ENCODE measurements around the gene LCAT. TPM values are rescaled to one million over a fixed set of nuclear protein-coding genes. Genes with fewer than 3 reads are reported as not detected.
A peak's percentile ranks its signal among the peaks of the same experiment; 100 is the strongest.

LCAT gene
- total and polyA plus RNA-seq, 9 of the 15 experiments (the other 6 are each of a cell fraction or from before 2014, with no cell fraction given): 0.46 to 21.0 (median 5.0) TPM

DNA sequence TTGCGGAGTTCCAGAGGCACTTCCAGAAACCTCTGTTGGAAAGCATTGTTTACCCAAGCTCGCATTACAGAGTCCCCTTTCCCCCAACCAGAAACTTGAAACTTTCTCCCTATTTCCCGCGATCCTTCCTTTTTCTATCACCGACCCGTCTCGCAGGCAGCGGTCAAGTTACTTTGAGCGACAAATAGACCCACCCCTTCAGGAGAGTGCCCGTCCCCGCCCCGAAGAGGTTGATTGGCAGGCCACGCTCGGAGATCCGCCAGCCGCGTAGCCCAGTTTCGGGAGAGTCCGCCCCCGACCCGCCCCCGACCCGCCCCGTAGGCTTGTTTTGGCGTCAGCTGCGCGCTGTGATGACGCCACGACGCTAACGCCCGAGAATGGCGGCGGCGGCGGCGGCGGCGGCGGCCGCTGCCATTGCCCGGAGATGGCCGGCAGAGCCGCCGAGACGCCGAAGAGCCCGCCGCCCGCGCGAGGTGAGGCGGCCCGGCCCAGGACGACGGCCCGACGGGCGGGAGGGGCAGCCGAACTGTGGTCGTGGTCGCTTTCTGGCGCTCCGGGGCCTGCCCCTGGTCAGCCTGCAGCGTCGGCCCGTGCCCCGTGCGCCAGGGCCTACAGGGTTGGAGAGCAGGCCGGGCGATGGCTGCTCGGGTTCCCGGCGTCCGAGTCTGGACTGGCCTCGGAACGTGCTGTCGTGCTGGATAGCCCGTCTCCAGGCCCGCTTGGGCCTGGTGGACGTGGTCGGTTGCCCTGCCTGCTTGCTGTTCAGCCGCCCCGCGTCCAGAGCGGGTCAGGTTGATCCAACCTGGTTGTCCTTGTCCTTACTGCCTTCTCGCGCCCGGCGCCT is 50.8 kb downstream of the LCAT start, which contains the start of gene PSKH1 (continued):
- TF ChIP-seq, protein P1, sequence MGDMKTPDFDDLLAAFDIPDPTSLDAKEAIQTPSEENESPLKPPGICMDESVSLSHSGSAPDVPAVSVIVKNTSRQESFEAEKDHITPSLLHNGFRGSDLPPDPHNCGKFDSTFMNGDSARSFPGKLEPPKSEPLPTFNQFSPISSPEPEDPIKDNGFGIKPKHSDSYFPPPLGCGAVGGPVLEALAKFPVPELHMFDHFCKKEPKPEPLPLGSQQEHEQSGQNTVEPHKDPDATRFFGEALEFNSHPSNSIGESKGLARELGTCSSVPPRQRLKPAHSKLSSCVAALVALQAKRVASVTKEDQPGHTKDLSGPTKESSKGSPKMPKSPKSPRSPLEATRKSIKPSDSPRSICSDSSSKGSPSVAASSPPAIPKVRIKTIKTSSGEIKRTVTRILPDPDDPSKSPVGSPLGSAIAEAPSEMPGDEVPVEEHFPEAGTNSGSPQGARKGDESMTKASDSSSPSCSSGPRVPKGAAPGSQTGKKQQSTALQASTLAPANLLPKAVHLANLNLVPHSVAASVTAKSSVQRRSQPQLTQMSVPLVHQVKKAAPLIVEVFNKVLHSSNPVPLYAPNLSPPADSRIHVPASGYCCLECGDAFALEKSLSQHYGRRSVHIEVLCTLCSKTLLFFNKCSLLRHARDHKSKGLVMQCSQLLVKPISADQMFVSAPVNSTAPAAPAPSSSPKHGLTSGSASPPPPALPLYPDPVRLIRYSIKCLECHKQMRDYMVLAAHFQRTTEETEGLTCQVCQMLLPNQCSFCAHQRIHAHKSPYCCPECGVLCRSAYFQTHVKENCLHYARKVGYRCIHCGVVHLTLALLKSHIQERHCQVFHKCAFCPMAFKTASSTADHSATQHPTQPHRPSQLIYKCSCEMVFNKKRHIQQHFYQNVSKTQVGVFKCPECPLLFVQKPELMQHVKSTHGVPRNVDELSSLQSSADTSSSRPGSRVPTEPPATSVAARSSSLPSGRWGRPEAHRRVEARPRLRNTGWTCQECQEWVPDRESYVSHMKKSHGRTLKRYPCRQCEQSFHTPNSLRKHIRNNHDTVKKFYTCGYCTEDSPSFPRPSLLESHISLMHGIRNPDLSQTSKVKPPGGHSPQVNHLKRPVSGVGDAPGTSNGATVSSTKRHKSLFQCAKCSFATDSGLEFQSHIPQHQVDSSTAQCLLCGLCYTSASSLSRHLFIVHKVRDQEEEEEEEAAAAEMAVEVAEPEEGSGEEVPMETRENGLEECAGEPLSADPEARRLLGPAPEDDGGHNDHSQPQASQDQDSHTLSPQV (IDR thresholded peaks at IDR 0.05): no peak
- TF ChIP-seq STAT5B (CRISPR knock-in tag; IDR thresholded peaks at IDR 0.05) (no peak), ZNF3 (CRISPR knock-in tag; IDR thresholded peaks at IDR 0.05) (no peak), ZNF311 (CRISPR knock-in tag; IDR thresholded peaks at IDR 0.05) (no peak), HEY1 (CRISPR knock-in tag; IDR thresholded peaks at IDR 0.05; ENCODE audit: borderline replicate concordance) (no peak), MYC (IDR thresholded peaks at IDR 0.05; ENCODE audit: low read depth, low read length) (peak; percentile 62), MYC (CRISPR knock-in tag; IDR thresholded peaks at IDR 0.05; ENCODE audit: borderline replicate concordance, low read depth) (no peak), SNAPC5 (CRISPR knock-in tag; IDR thresholded peaks at IDR 0.05) (no peak), MTA1 (IDR thresholded peaks at IDR 0.05; ENCODE audit: borderline replicate concordance) (peak; percentile 96), ZNF224 (CRISPR knock-in tag; IDR thresholded peaks at IDR 0.05) (no peak), CREB5 (CRISPR knock-in tag; IDR thresholded peaks at IDR 0.05) (no peak), ZNF217 (CRISPR knock-in tag; IDR thresholded peaks at IDR 0.05) (no peak), HMG20B (CRISPR knock-in tag; IDR thresholded peaks at IDR 0.05) (no peak), MBD2 (IDR thresholded peaks at IDR 0.05; ENCODE audit: borderline replicate concordance, low read depth) (no peak; the same call in 1 of the 2 replicates), TSC22D4 (tag; IDR thresholded peaks at IDR 0.05) (no peak), YBX1 (IDR thresholded peaks at IDR 0.05) (no peak), CBFA2T2 (conservative IDR thresholded peaks at IDR 0.05) (no peak), ZNF668 (CRISPR knock-in tag; IDR thresholded peaks at IDR 0.05) (0 out of 2 replicates have a peak, but pooled peaks have one; percentile 23)
- TF ChIP-seq, protein P2, sequence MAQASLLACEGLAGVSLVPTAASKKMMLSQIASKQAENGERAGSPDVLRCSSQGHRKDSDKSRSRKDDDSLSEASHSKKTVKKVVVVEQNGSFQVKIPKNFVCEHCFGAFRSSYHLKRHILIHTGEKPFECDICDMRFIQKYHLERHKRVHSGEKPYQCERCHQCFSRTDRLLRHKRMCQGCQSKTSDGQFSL (CRISPR knock-in tag; IDR thresholded peaks at IDR 0.05): no peak
- TF ChIP-seq, protein P2 (tag; IDR thresholded peaks at IDR 0.05): no peak
- TF ChIP-seq, protein P3, sequence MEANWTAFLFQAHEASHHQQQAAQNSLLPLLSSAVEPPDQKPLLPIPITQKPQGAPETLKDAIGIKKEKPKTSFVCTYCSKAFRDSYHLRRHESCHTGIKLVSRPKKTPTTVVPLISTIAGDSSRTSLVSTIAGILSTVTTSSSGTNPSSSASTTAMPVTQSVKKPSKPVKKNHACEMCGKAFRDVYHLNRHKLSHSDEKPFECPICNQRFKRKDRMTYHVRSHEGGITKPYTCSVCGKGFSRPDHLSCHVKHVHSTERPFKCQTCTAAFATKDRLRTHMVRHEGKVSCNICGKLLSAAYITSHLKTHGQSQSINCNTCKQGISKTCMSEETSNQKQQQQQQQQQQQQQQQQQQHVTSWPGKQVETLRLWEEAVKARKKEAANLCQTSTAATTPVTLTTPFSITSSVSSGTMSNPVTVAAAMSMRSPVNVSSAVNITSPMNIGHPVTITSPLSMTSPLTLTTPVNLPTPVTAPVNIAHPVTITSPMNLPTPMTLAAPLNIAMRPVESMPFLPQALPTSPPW (CRISPR knock-in tag; IDR thresholded peaks at IDR 0.05): no peak; the same call in 1 of the 2 replicates
